GM12878 (cell line): ENCODE data around the gene DRC1. TPM values are rescaled to one million over a fixed set of nuclear protein-coding genes. Genes with fewer than 3 reads are reported as not detected.

Experiments
- ATAC-seq: fragments of 200-7000 bp; cut with Tn5 transposase; 3 replicates; pipeline ENCODE4 v1.9.1; 2020; ENCODE audit warnings: mild to moderate bottlenecking, moderate library complexity
- BruUV-seq: library from RNA; stranded (reverse); fragments of 400-500 nt; replicated peaks from 2 replicates; lab custom pipeline; 2021; lab: Mats Ljungman, UMichigan
- CTCF ChIA-PET: fragments of 300-600 bp; sonication (Branson Sonifier 250); formaldehyde crosslinking; extraction: SDS; loops from one replicate; lab custom pipeline; 2021; ENCODE audit warnings: inconsistent platforms; lab: Yijun Ruan, JAX
- POLR2A ChIA-PET: fragments of 350-600 bp; formaldehyde crosslinking; extraction: SDS; loops from one replicate; lab custom pipeline; 2021; ENCODE audit warnings: inconsistent platforms; lab: Charles Lee
- RAD21 ChIA-PET: fragments of 300-600 bp; sonication (Branson Sonifier 250); formaldehyde crosslinking; loops from one replicate; lab custom pipeline; 2023; ENCODE audit warnings: antibody characterized with exemption; ENCODE audit not compliant: unreplicated experiment; lab: Charles Lee
- SMC1A ChIA-PET: fragments of 300-600 bp; sonication (Branson Sonifier 250); formaldehyde crosslinking; loops from one replicate; lab custom pipeline; 2023; ENCODE audit not compliant: unreplicated experiment, uncharacterized antibody; lab: Charles Lee
- DNase-seq: peaks from one replicate; pipeline ENCODE4 v3.0.0-alpha.2; 2011; ENCODE audit warnings: low read depth, low spot score
- FAIRE-seq: peaks from 3 replicates; lab custom pipeline; 2011; peaks lifted over from hg19 to GRCh38; lab: Jason Lieb, UNC
- H2AFZ ChIP-seq: 2 replicates; pipeline ENCODE4 v1.6.0; 2011; ENCODE audit warnings: low read depth, low read length, control low read depth; ENCODE audit not compliant: control insufficient read depth
- H3K27ac ChIP-seq: 2 replicates; pipeline ENCODE4 v1.5.1; 2011; ENCODE audit warnings: control low read depth; ENCODE audit not compliant: control insufficient read depth, insufficient read depth
- H3K27me3 ChIP-seq, 2 experiments: replicated peaks in 1 of 2; 2 replicates each; pipeline versions ENCODE4 v1.6.0 to v1.6.1; 2011; ENCODE audit warnings: low read length in 1 of 2; ENCODE audit not compliant: control insufficient read depth in 2 of 2, insufficient read depth in 2 of 2
- H3K36me3 ChIP-seq, 2 experiments: 2 replicates each; pipeline ENCODE4 v1.5.1; 2011; ENCODE audit warnings: low read length in 1 of 2; ENCODE audit not compliant: control insufficient read depth in 2 of 2, insufficient read depth in 2 of 2
- H3K4me1 ChIP-seq: 2 replicates; pipeline ENCODE4 v1.6.1; 2011; ENCODE audit warnings: mild to moderate bottlenecking, low read length, moderate library complexity, mixed read lengths; ENCODE audit not compliant: control insufficient read depth, insufficient read depth
- H3K4me2 ChIP-seq: 2 replicates; pipeline ENCODE4 v1.6.0; 2011; ENCODE audit warnings: control low read depth; ENCODE audit not compliant: control insufficient read depth, insufficient read depth
- H3K4me3 ChIP-seq: fragments of 200-600 bp; sonication (generic); 2 replicates; pipeline ENCODE4 v1.5.1; 2016
- H3K79me2 ChIP-seq: 2 replicates; pipeline ENCODE4 v1.6.0; 2011; ENCODE audit warnings: low read length; ENCODE audit not compliant: control insufficient read depth, insufficient read depth
- H3K9ac ChIP-seq: 2 replicates; pipeline ENCODE4 v1.8.0; 2011; ENCODE audit warnings: low read length, control low read depth, mixed read lengths; ENCODE audit not compliant: control insufficient read depth, insufficient read depth
- H3K9me3 ChIP-seq: replicated peaks from 3 replicates; pipeline ENCODE4 v1.5.1; 2011; ENCODE audit warnings: mild to moderate bottlenecking, low read length; ENCODE audit not compliant: control insufficient read depth, insufficient read depth
- H4K20me1 ChIP-seq: 2 replicates; pipeline ENCODE4 v1.6.0; 2011; ENCODE audit not compliant: control insufficient read depth, insufficient read depth
- MYB ChIP-seq: fragments of 150-350 bp; IDR thresholded peaks from 2 replicates; pipeline ENCODE4 v1.6.1; 2014; ENCODE audit warnings: mild to moderate bottlenecking, low read depth, low read length, borderline replicate concordance
- NR2C2 ChIP-seq: IDR thresholded peaks from 2 replicates; pipeline ENCODE4 v1.6.1; 2011; ENCODE audit warnings: borderline replicate concordance, low read depth; ENCODE audit not compliant: control insufficient read depth, insufficient read length
- NRF1 ChIP-seq: conservative IDR thresholded peaks from 2 replicates; pipeline ENCODE4 v1.6.1; 2011; ENCODE audit warnings: mild to moderate bottlenecking, low read depth, low read length, improper control_type of control experiment
- RAD51 ChIP-seq: fragments of 450-650 bp; IDR thresholded peaks from 2 replicates; pipeline ENCODE4 v1.6.1; 2016; ENCODE audit warnings: moderate library complexity, mild to moderate bottlenecking, inconsistent platforms
- SREBF1 ChIP-seq: IDR thresholded peaks from 2 replicates; pipeline ENCODE4 v1.6.1; 2012; ENCODE audit warnings: mild to moderate bottlenecking, low read length
- WGBS: methylation state at CpG from one replicate; pipeline ENCODE4 v1.1.6; 2016; ENCODE audit warnings: low lambda C conversion rate; ENCODE audit not compliant: insufficient replicate concordance, insufficient coverage; ENCODE audit errors: missing lambda C conversion rate; 5-methylcytosine and 5-hydroxymethylcytosine counted together
- in situ Hi-C: fragments of 300-500 bp; cut with MboI; formaldehyde crosslinking; loops from 9 replicates; pipeline ENCODE4 v1.14.3; 2018; ENCODE audit warnings: mixed read lengths
- intact Hi-C: fragments of 100-400 bp; cut with micrococcal nuclease; formaldehyde crosslinking; loops from one replicate; pipeline ENCODE4 v1.14.2; 2022; ENCODE audit not compliant: unreplicated experiment
- polyA plus RNA-seq, 11 experiments: library from polyadenylated mRNA; depleted of rRNA in 4 of 11; unstranded in 6 of 11; stranded (reverse) in 5 of 11; fragments of >200 nt; fragmentation: Nextera tagmentation in 4 of 11; fragmentation: Illumina TruSeq in 1 of 11; extraction: Ambion mirVana in 4 of 11; extraction: Trizol in 1 of 11; gene quantifications; 1 replicate in 1 of 11; 2 replicates in 10 of 11; pipeline versions ENCODE4 v1.2.1 to v1.2.3, GENCODE V29; 2011 to 2016; ENCODE audit warnings: inconsistent platforms in 2 of 11, missing spikeins in 2 of 11, low read depth in 1 of 11
- total RNA-seq, 4 experiments: library from RNA; depleted of rRNA in 3 of 4; stranded (reverse); fragments of >200 nt in 3 of 4; fragmentation: Illumina TruSeq in 1 of 4; extraction: Trizol in 1 of 4; gene quantifications; 2 replicates each; pipeline versions ENCODE4 v1.2.1 to v1.2.3, GENCODE V29; 2013 to 2021
- TF ChIP-seq, protein P1 (sequence below): IDR thresholded peaks from 2 replicates; pipeline ENCODE4 v1.6.1; 2011; ENCODE audit warnings: borderline replicate concordance, low read depth, mild to moderate bottlenecking, moderate library complexity, low read length; ENCODE audit not compliant: insufficient read depth, poor library complexity, severe bottlenecking

The DRC1 gene
- total and polyA plus RNA-seq, 10 of the 15 experiments (the other 5 are each of a cell fraction or from before 2014, with no cell fraction given): 0.03 TPM; not detected in 9

GRCh38 chr2:26471766-26472706, 70.3 kb downstream of the DRC1 start:
- ChIA-PET SMC1A (no interaction called here), CTCF (no interaction called here), RAD21 (no interaction called here), POLR2A (no interaction called here)
- Histone ChIP-seq H3K4me3 (no peak overlapping the region), H3K4me1 (no peaks in the 10 kb centered on the region), H2AFZ (no peak overlapping the region), H3K9ac (no peak overlapping the region), H3K4me2 (no peak overlapping the region), H3K27me3 (no peaks in the 10 kb centered on the region), H4K20me1 (no peaks in the 10 kb centered on the region), H3K27ac (no peak overlapping the region), H3K9me3 (peaks cover 3% of the 10 kb centered on the region; the same call in 1 of the 3 replicates), H3K36me3 (no peaks in the 10 kb centered on the region), H3K79me2 (no peaks in the 10 kb centered on the region)
- 84% methylated on average over 25 of the region's 25 CpGs for WGBS
- TF ChIP-seq MYB: no peak
- TF ChIP-seq NR2C2: peak; percentile 48
- TF ChIP-seq, protein P1, sequence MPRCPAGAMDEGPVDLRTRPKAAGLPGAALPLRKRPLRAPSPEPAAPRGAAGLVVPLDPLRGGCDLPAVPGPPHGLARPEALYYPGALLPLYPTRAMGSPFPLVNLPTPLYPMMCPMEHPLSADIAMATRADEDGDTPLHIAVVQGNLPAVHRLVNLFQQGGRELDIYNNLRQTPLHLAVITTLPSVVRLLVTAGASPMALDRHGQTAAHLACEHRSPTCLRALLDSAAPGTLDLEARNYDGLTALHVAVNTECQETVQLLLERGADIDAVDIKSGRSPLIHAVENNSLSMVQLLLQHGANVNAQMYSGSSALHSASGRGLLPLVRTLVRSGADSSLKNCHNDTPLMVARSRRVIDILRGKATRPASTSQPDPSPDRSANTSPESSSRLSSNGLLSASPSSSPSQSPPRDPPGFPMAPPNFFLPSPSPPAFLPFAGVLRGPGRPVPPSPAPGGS: peak; percentile 20
- no peak for TF ChIP-seq NRF1
- no peak for TF ChIP-seq SREBF1
- no peak for TF ChIP-seq RAD51
- no peak for DNase-seq
- no peak for ATAC-seq
- intact Hi-C loops (no loop called here), in situ Hi-C loops (no loop called here)
- FAIRE-seq: peak; percentile 7
- BruUV-seq: no TSS peak
